Immature natural killer cell (primary cell): ENCODE results near the gene FERMT1. TPM values are rescaled to one million over a fixed set of nuclear protein-coding genes. Genes with fewer than 3 reads are reported as not detected.
"Not testable (repeated sequence)": the region's sequence is repeated elsewhere in the genome, so short reads cannot be mapped to it uniquely, and the experiment has no call there.

Experiments used
- DNase-seq, 3 donors: peaks; one replicate each; pipeline ENCODE4 v3.0.0; 2022; ENCODE audit warnings: mixed read lengths in 1 of 3
- H3K27ac Mint-ChIP-seq, 6 donors: one replicate each; pipeline ENCODE4 v1.8.0; 2020; ENCODE audit warnings: mixed read lengths in 6 of 6, mild to moderate bottlenecking in 5 of 6, inconsistent platforms in 4 of 6, moderate library complexity in 3 of 6
- H3K27me3 Mint-ChIP-seq, 3 donors: one replicate each; pipeline ENCODE4 v1.8.0; 2020 to 2021; ENCODE audit warnings: low read depth in 3 of 3, mild to moderate bottlenecking in 3 of 3, mixed read lengths in 3 of 3, moderate library complexity in 3 of 3, inconsistent platforms in 1 of 3
- H3K36me3 Mint-ChIP-seq, 3 donors: one replicate each; pipeline ENCODE4 v1.8.0; 2020; ENCODE audit warnings: mixed read lengths in 3 of 3, inconsistent platforms in 2 of 3, mild to moderate bottlenecking in 2 of 3
- H3K4me1 Mint-ChIP-seq, 2 donors: one replicate each; pipeline ENCODE4 v1.8.0; 2020; ENCODE audit warnings: inconsistent platforms in 2 of 2, mild to moderate bottlenecking in 2 of 2, mixed read lengths in 2 of 2, moderate library complexity in 1 of 2
- H3K4me3 Mint-ChIP-seq, 5 donors: one replicate each; pipeline ENCODE4 v1.8.0; 2020; ENCODE audit warnings: mild to moderate bottlenecking in 5 of 5, mixed read lengths in 5 of 5, inconsistent platforms in 3 of 5, moderate library complexity in 3 of 5
- H3K9me3 Mint-ChIP-seq, 6 donors: one replicate each; pipeline ENCODE4 v1.8.0; 2020; ENCODE audit warnings: mild to moderate bottlenecking in 6 of 6, mixed read lengths in 6 of 6, inconsistent platforms in 4 of 6, moderate library complexity in 3 of 6
- polyA plus RNA-seq, 3 donors: library from polyadenylated mRNA; unstranded; fragments of 300-500 nt; fragmentation: Illumina TruSeq; gene quantifications; one replicate each; pipeline ENCODE4 v1.2.3, GENCODE V29; 2021

The FERMT1 gene
- polyA plus RNA-seq, 3 donors from 2014 or later: not detected

DNA sequence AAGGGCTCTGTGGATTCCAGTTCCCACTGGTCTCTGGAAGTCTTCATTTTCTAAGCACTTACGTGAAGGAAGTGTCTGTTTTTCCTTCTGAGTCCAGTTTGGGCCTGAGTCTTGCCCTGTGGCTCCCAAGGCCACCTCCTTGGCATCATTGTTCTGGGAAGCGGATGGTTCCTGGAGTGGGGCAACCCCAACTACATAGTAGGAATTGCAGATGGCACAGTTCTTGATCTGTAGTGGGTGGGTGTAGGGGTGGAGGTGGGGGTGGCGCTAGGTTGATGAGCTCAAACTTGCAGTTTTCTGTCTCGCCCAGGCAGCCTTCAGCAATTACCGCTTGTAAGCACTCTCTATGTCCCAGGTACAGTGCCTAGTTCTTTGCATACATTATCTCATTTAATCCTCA is 7.2 kb upstream of the FERMT1 start:
- Mint-ChIP-seq H3K4me3 (no peak overlapping the region), H3K36me3 (no peaks in the 10 kb centered on the region), H3K27me3 (peaks cover 4 to 11% (median 7%) of the 10 kb centered on the region in 3 donors), H3K27ac (no peak overlapping the region), H3K9me3 (peaks cover 0 to 6% (median 0%) of the 10 kb centered on the region in 6 donors), H3K4me1 (no peaks in the 10 kb centered on the region)
- DNase-seq: no peak

DNA sequence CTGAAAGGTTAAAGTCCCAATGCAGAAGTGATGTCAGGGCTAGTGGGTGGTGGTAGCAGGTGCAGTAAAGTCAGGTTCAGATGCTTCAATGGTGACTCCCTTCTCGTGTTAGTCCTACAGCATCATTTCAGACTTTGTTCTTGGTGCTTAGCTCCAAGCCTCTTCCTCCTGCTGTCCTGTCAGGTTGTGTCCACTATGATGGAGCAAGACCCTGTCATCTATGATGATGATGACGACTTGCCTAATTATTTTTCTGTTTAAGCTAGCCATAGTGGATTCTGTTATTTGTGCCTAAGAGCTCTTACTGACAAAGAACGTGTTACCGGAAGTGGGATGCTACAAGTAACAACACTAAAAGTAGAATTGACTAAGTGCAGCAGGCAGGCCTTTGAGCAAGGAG is 5.0 kb upstream of the FERMT1 start:
- H3K4me1 Mint-ChIP-seq: no peaks in the 10 kb centered on the region
- H3K27ac Mint-ChIP-seq: no peak overlapping the region
- H3K4me3 Mint-ChIP-seq: no peak overlapping the region
- peaks cover 0 to 6% (median 0%) of the 10 kb centered on the region in 6 donors for H3K9me3 Mint-ChIP-seq
- DNase-seq: no peak
- H3K27me3 Mint-ChIP-seq: peaks cover 0 to 23% (median 10%) of the 10 kb centered on the region in 3 donors
- no peaks in the 10 kb centered on the region for H3K36me3 Mint-ChIP-seq

DNA sequence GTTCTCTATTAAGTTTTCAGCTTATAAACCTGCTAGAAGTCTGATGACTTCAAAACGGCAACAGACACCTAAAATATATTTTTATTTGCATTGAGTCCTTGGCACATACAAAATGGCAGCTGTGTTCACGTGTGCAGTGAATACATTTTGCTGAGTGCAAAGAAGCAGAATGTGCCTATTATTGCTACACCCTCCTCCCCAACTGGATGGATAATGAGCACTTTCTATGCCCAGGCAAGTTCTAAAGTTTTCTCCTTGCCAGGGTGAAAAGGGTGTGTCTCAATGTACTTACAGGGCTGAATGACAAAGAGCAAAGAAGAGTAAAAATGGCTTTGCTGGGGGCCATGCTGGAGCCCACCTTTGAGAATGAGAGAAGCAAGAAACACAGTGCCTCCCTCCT is 4.0 kb upstream of the FERMT1 start:
- no peak overlapping the region for H3K27ac Mint-ChIP-seq
- H3K9me3 Mint-ChIP-seq: peaks cover 0 to 6% (median 0%) of the 10 kb centered on the region in 6 donors
- peaks cover 3 to 5% of the 10 kb centered on the region in 2 donors for H3K4me1 Mint-ChIP-seq
- peaks cover 0 to 20% (median 11%) of the 10 kb centered on the region in 3 donors for H3K27me3 Mint-ChIP-seq
- no peaks in the 10 kb centered on the region for H3K36me3 Mint-ChIP-seq
- no peak for DNase-seq
- no peak overlapping the region for H3K4me3 Mint-ChIP-seq

DNA sequence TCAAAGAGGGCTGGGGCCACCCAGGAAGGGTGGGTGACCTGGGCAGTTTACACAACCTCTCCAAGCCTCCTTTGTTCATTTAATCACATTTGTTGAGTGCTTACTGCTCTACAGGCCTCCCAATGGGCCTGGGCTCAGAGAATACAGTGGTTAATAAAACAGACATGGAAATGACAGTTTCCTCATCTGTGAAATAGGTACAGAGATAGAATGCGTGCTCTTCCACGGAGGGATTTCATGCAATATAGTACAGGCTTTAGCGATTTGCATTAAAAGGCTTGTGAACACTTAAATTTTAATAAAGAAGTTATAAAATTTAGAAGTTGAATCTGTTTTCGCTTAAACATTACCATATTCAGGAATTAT is 802 bp upstream of the FERMT1 start:
- peaks cover 0 to 19% (median 13%) of the 10 kb centered on the region in 3 donors for H3K27me3 Mint-ChIP-seq
- no peak for DNase-seq
- peak overlapping the region in 1 of 5 donors; percentile 42 for H3K4me3 Mint-ChIP-seq
- H3K27ac Mint-ChIP-seq: no peak overlapping the region
- peaks cover 0 to 6% (median 0%) of the 10 kb centered on the region in 6 donors for H3K9me3 Mint-ChIP-seq
- H3K36me3 Mint-ChIP-seq: no peaks in the 10 kb centered on the region
- H3K4me1 Mint-ChIP-seq: peaks cover 3 to 5% of the 10 kb centered on the region in 2 donors

DNA sequence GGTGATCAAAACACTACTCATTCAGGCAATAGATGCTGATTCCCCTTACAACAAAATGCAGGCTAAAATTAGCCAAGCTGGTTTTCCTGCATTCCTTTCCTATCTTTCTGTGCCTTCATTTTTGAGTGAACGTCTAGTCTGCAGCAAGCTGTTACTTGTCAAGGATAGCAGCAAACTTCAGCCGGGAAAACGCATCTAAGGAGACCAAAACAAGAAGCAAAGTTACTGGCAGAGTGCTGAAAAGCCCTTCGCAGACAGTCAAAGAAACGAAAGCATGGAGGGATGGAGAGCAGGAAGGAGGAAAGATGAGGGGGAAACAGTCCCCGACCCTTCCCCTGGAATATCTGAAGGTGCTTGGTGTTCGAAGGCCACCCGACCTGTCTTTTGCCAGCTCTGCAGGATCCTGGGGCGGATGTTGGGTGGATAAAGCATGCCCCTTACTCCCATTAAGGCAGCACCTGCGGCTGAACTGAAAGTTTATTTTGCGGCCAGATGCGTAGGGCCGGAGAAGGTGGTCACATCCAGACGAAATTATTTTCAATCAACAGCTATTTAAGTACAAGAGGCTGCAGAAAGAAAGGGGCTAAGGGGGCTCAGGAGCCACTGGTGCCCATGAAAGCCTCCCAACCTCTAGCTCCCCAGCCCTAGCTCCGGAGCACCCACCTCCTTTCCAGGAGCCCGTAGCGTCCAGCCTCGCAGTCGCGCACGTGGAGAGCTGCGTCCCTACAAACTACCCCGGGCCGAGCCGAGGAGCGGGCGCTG is 538 bp downstream of the FERMT1 start:
- H3K27ac Mint-ChIP-seq: no peak overlapping the region
- peaks cover 0 to 3% (median 0%) of the 10 kb centered on the region in 6 donors for H3K9me3 Mint-ChIP-seq
- no peak for DNase-seq
- peak overlapping the region in 2 of 5 donors; percentile 3 to 38 for H3K4me3 Mint-ChIP-seq
- H3K4me1 Mint-ChIP-seq: peaks cover 3 to 5% of the 10 kb centered on the region in 2 donors
- H3K36me3 Mint-ChIP-seq: no peaks in the 10 kb centered on the region
- peaks cover 0 to 17% (median 11%) of the 10 kb centered on the region in 3 donors for H3K27me3 Mint-ChIP-seq

DNA sequence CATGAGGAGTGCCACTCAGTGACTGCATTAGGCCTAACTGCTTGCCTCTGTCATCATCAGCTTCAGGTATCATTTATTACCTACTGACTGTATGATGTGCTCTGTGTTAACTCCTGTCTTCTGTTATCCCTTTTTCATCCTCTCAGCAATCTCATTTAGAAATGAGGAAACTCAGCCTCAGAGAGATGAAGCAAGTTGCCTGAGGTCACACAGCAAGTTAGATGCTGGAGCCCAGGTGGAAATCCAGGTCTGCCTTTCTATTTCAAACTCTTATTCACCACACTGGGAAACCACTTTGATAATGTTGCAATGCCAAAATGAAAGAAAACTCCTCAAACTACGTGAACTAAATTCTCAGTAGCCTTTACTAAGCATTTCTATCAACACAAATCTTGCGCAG is 1.3 kb downstream of the FERMT1 start:
- Mint-ChIP-seq H3K4me1 (peaks cover 3 to 5% of the 10 kb centered on the region in 2 donors), H3K9me3 (peaks cover 0 to 3% (median 0%) of the 10 kb centered on the region in 6 donors), H3K27ac (no peak overlapping the region), H3K36me3 (no peaks in the 10 kb centered on the region), H3K27me3 (peaks cover 0 to 17% (median 11%) of the 10 kb centered on the region in 3 donors), H3K4me3 (no peak overlapping the region)
- no peak for DNase-seq

DNA sequence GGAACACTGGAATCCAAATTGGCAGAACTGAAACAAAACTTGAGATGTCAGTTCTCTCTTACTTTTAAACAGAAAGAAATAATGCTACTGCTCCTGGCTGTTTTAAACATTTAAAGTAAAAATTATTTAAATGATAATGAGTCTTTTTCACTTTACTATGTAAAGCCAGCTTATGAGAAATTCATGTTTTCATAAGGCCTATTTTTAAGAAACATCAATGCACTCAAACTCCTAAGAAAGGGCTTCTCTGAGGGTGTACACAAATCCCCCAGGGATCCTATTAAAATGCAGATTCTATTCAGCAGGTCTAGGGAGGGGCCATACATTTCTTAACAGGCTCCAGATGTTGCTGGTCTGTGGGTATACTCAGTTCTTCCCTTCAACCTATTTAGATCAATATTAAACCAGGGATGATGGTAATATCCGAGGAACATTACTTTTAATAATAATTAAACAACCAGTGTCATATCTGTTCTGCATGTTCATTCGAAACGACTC is 2.3 kb downstream of the FERMT1 start:
- Mint-ChIP-seq H3K27me3 (peaks cover 0 to 15% (median 11%) of the 10 kb centered on the region in 3 donors), H3K36me3 (no peaks in the 10 kb centered on the region), H3K4me3 (no peak overlapping the region), H3K4me1 (peaks cover 3 to 5% of the 10 kb centered on the region in 2 donors), H3K27ac (no peak overlapping the region), H3K9me3 (peaks cover 0 to 3% (median 0%) of the 10 kb centered on the region in 6 donors)
- no peak for DNase-seq

DNA sequence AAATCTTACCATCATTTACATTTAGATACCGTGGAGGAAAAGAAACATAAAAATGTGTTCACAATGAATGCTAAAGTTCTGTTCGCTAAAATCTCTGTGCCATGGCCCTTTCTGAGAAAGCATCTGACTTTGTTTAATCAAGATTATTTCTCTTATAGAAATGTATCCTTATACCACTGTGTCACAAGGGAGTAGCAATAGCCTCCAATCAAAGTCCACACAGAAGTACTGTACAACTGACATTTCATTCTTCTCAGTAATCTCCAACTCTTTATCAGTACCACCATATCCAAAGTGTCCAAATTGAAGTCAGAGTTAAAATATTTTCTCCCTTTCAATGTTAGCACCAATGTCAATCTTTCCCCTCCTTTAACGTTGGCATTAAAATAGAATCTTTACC is 6.1 kb downstream of the FERMT1 start:
- Mint-ChIP-seq H3K36me3 (no peaks in the 10 kb centered on the region), H3K9me3 (peaks cover 0 to 16% (median 6%) of the 10 kb centered on the region in 6 donors), H3K27me3 (peaks cover 0 to 3% (median 2%) of the 10 kb centered on the region in 3 donors)

DNA sequence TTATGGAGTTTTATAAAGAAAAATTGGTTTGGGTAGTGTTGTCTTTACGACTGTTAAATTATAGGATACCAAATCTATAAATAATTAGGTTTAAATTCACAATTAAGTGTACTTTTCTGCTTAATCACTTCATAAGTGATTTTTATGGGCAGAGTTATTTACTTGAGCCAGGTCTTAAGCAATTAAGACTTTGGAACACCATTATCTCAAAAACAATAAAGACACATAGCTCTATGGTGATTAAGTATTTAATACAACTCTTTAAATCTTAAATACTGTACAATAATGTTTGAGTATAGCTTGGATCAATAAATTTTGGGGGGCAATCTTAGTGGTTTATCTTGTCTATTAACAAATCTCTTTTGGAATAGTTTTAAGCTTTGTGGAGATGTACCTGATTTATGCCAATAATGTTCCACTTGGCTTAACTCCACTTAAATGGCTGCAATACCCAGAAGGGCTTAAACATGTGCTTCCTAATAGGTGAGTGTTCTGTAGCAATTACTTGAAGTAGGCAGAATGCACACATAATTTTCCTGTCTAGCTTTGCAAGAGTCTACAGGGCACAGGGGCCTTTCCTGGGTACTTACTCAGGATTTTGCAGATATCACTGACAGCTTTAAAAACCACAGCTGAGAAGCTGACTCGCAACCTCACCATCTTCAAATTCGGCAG is 7.5 kb downstream of the FERMT1 start:
- DNase-seq: no peak
- H3K27me3 Mint-ChIP-seq: peaks cover 0 to 5% (median 2%) of the 10 kb centered on the region in 3 donors
- H3K27ac Mint-ChIP-seq: no peak overlapping the region
- H3K9me3 Mint-ChIP-seq: peaks cover 0 to 16% (median 6%) of the 10 kb centered on the region in 6 donors
- no peaks in the 10 kb centered on the region for H3K4me1 Mint-ChIP-seq
- no peaks in the 10 kb centered on the region for H3K36me3 Mint-ChIP-seq
- no peak overlapping the region for H3K4me3 Mint-ChIP-seq

More for the DNA sequence above, 6.1 kb downstream of the FERMT1 start:
- Mint-ChIP-seq H3K27ac (no peak overlapping the region), H3K4me1 (no peaks in the 10 kb centered on the region), H3K4me3 (no peak overlapping the region)
- no peak for DNase-seq

DNA sequence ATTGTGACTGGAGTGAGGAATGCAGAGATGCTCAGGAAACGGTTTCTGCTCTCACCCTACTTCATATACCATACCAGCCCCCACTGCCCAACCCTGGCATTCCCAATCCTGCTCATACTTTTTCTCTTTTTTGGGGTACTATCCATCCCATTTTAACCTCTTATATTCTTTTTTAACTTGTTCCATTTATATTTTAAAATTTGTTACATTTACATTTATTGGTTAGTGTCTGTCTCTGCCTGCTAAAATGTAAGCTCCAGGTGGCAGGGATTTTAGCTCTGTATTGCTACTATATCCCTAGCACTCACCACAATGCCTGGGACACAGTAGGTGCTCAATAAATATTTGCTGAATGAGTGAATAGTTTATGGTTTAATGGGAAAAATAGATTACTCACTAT is 8.1 kb downstream of the FERMT1 start:
- Mint-ChIP-seq H3K36me3 (no peaks in the 10 kb centered on the region), H3K9me3 (peaks cover 0 to 16% (median 7%) of the 10 kb centered on the region in 6 donors), H3K4me1 (no peaks in the 10 kb centered on the region), H3K27ac (no peak overlapping the region), H3K27me3 (peaks cover 0 to 5% (median 0%) of the 10 kb centered on the region in 3 donors), H3K4me3 (no peak overlapping the region)
- no peak for DNase-seq

DNA sequence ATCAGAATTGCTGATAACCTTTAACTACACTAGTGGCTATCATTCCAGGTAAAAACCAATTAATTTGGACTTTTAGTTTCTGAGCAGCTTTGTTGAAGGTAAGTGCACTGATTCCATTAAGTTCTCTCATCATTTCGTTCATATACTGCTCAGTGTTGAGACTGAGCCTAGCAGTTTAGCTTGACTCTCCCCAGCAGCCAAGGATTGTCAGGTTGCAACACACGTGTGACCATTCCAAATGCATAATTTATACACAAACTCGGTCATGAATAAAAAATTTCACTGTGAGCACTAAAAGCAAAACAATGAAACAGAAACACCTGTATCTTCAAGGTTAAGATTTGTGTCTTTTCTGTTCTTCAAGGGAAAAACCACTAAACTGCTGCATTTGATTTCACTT is 8.9 kb downstream of the FERMT1 start:
- Mint-ChIP-seq H3K9me3 (peaks cover 0 to 16% (median 7%) of the 10 kb centered on the region in 6 donors), H3K4me1 (no peaks in the 10 kb centered on the region), H3K4me3 (no peak overlapping the region), H3K36me3 (no peaks in the 10 kb centered on the region), H3K27me3 (peaks cover 0 to 3% (median 2%) of the 10 kb centered on the region in 3 donors), H3K27ac (no peak overlapping the region)
- no peak for DNase-seq

DNA sequence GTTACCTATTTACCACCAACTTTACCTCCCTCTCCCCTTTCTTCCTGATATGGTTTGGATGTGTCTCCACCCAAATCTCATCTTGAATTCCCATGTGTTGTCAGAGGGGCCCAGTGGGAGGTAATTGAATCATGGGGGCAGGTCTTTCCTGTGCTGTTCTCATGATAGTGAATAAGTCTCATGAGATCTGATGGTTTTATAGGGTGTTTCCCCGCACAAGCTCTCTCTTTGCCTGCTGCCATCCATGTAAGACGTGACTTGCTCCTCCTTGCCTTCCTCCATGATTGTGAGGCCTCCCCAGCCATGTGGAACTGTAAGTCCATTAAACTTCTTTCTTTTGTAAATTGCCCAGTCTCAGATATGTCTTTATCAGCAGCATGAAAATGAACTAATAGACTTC is 9.9 kb downstream of the FERMT1 start:
- H3K27me3 Mint-ChIP-seq, H3K4me1 Mint-ChIP-seq, H3K27ac Mint-ChIP-seq, H3K36me3 Mint-ChIP-seq, H3K4me3 Mint-ChIP-seq, DNase-seq: not testable (repeated sequence)
- peaks cover 0 to 16% (median 6%) of the 10 kb centered on the region in 6 donors for H3K9me3 Mint-ChIP-seq

DNA sequence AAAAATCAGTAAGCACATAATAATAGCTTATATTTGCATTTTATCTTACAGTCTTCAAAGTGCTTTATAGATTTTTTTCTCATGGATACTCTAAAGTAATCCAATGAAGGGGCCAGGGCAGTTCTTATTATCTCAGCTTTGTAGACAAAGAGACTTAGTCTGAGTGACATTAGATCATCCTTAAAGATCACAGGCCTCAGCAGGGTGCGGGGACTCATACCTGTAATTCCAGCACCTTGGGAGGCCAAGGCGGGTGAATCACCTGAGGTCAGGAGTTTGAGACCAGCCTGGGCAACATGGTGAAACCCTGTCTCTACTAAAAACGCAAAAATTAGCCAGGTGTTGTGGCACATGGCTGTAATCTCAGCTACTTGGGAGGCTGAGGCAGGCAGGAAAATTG is 14.5 kb downstream of the FERMT1 start:
- Mint-ChIP-seq H3K27ac (no peak overlapping the region), H3K9me3 (peaks cover 0 to 5% (median 1%) of the 10 kb centered on the region in 6 donors), H3K36me3 (no peaks in the 10 kb centered on the region), H3K27me3 (peaks cover 0 to 7% (median 6%) of the 10 kb centered on the region in 3 donors), H3K4me3 (no peak overlapping the region), H3K4me1 (no peaks in the 10 kb centered on the region)
- no peak for DNase-seq
